HG02610 (cell line): Measurements from ENCODE around the gene SARS2.
A peak's percentile ranks its signal among the peaks of the same experiment; 100 is the strongest.
"Not testable (repeated sequence)": the region's sequence is repeated elsewhere in the genome, so short reads cannot be mapped to it uniquely, and the experiment has no call there.

Experiments
- ATAC-seq: cut with Tn5 transposase; IDR thresholded peaks from one replicate; pipeline ENCODE4 v1.9.1; 2021; ENCODE audit warnings: mild to moderate bottlenecking, moderate library complexity; ENCODE audit not compliant: unreplicated experiment

SARS2 gene

GRCh38 chr19:38929929-38930775 lies at the start of gene SARS2:
Gene SARS2 (minus strand): TSS chr19:38930763. CDS start chr19:38930736, 27 bp downstream.
- peak; percentile 54 for ATAC-seq

- ATAC-seq, result no peak
Observed at GRCh38 chr19:38979812-38980211, 49.2 kb upstream of the SARS2 start.

- ATAC-seq, result no peak
Observed at GRCh38 chr19:38978326-38978689, 47.7 kb upstream of the SARS2 start.

- ATAC-seq, result peak; percentile 92
Observed at GRCh38 chr19:38977445-38978325, 47.1 kb upstream of the SARS2 start.

- ATAC-seq, result no peak
Observed at GRCh38 chr19:38975861-38976271, 45.3 kb upstream of the SARS2 start.

GRCh38 chr19:38975214-38975860 lies 44.8 kb upstream of the SARS2 start, which contains the start of gene FBXO17:
Gene FBXO17 (minus strand): TSS chr19:38975742. CDS start chr19:38950319, 25,423 bp downstream.
- ATAC-seq, result no peak

GRCh38 chr19:38974624-38975213 lies 44.2 kb upstream of the SARS2 start:
- ATAC-seq, result no peak

- no peak for ATAC-seq
Observed at GRCh38 chr19:38971672-38972071, 41.1 kb upstream of the SARS2 start.

- no peak for ATAC-seq
Observed at GRCh38 chr19:38970664-38971532, 40.3 kb upstream of the SARS2 start.

GRCh38 chr19:38966149-38966548 lies 35.6 kb upstream of the SARS2 start:
- not testable (repeated sequence) for ATAC-seq

GRCh38 chr19:38964738-38965137 lies 34.2 kb upstream of the SARS2 start:
- no peak for ATAC-seq

GRCh38 chr19:38959618-38960017 lies 29.1 kb upstream of the SARS2 start:
- no peak for ATAC-seq

GRCh38 chr19:38958301-38958700 lies 27.7 kb upstream of the SARS2 start:
- ATAC-seq, result no peak

- no peak for ATAC-seq
Observed at GRCh38 chr19:38956264-38956663, 25.7 kb upstream of the SARS2 start.

- ATAC-seq, result no peak
Observed at GRCh38 chr19:38953677-38954076, 23.1 kb upstream of the SARS2 start.

- ATAC-seq, result no peak
Observed at GRCh38 chr19:38952395-38953165, 22.0 kb upstream of the SARS2 start.

- ATAC-seq, result no peak
Observed at GRCh38 chr19:38951187-38951586, 20.6 kb upstream of the SARS2 start.

- no peak for ATAC-seq
Observed at GRCh38 chr19:38949580-38950367, 19.2 kb upstream of the SARS2 start.
